Inflammatory macrophage treated with lipopolysaccharide for 1 hour (primary cell): ENCODE data around the gene RYR2.

Source experiments
- DNase-seq, 2 donors: peaks; one replicate each; pipeline ENCODE4 v3.0.0-alpha.2; 2020 to 2022

The RYR2 gene

GRCh38 chr1:237033061-237033460, 8.9 kb upstream of the RYR2 start:
- no peak for DNase-seq

- no peak for DNase-seq
Observed at GRCh38 chr1:237033804-237034203, 8.2 kb upstream of the RYR2 start.

- no peak for DNase-seq
Observed at GRCh38 chr1:237035759-237036158, 6.2 kb upstream of the RYR2 start.

- DNase-seq, result no peak
Observed at GRCh38 chr1:237038211-237038610, 3.8 kb upstream of the RYR2 start.

GRCh38 chr1:237040823-237041222, 1.2 kb upstream of the RYR2 start:
- DNase-seq, result no peak

- DNase-seq, result no peak
Observed at GRCh38 chr1:237041461-237041794, 556 bp upstream of the RYR2 start.

GRCh38 chr1:237042526-237042891, 525 bp downstream of the RYR2 start:
- no peak for DNase-seq

- DNase-seq, result no peak
Observed at GRCh38 chr1:237042892-237043576, 1.1 kb downstream of the RYR2 start.

GRCh38 chr1:237043846-237044636, 2.1 kb downstream of the RYR2 start:
- no peak for DNase-seq

- no peak for DNase-seq
Observed at GRCh38 chr1:237045278-237046016, 3.5 kb downstream of the RYR2 start.

GRCh38 chr1:237048803-237049202, 6.8 kb downstream of the RYR2 start:
- DNase-seq, result no peak

- no peak for DNase-seq
Observed at GRCh38 chr1:237050185-237050584, 8.2 kb downstream of the RYR2 start.

GRCh38 chr1:237050915-237051314, 8.9 kb downstream of the RYR2 start:
- no peak for DNase-seq

GRCh38 chr1:237054313-237054712, 12.3 kb downstream of the RYR2 start:
- no peak for DNase-seq

GRCh38 chr1:237058470-237058869, 16.5 kb downstream of the RYR2 start:
- no peak for DNase-seq

- no peak for DNase-seq
Observed at GRCh38 chr1:237059244-237059643, 17.3 kb downstream of the RYR2 start.

- DNase-seq, result no peak
Observed at GRCh38 chr1:237062976-237063375, 21.0 kb downstream of the RYR2 start.

- DNase-seq, result no peak
Observed at GRCh38 chr1:237065903-237066302, 23.9 kb downstream of the RYR2 start.

- no peak for DNase-seq
Observed at GRCh38 chr1:237070519-237070918, 28.5 kb downstream of the RYR2 start.

GRCh38 chr1:237071641-237072420, 29.8 kb downstream of the RYR2 start:
- no peak for DNase-seq

GRCh38 chr1:237074371-237075117, 32.6 kb downstream of the RYR2 start:
- DNase-seq, result no peak

GRCh38 chr1:237084341-237085077, 42.5 kb downstream of the RYR2 start:
- no peak for DNase-seq
